Fibroblast of lung (primary cell): ENCODE results near the gene CST8.

ENCODE experiments used
- EZH2 ChIP-seq: IDR thresholded peaks from 2 replicates; pipeline ENCODE4 v1.5.1; 2012; ENCODE audit warnings: low read length, control low read depth, mild to moderate bottlenecking; ENCODE audit errors: missing control alignments
- TF ChIP-seq, protein P1 (sequence below), 2 donors: IDR thresholded peaks in 1 of 2; conservative IDR thresholded peaks in 1 of 2; 1 replicate in 1 of 2; 2 replicates in 1 of 2; pipeline ENCODE4 v1.5.1; 2011 to 2012; ENCODE audit warnings: low read length in 2 of 2, control low read depth in 1 of 2, inconsistent platforms in 1 of 2, low read depth in 1 of 2, mild to moderate bottlenecking in 1 of 2

DNA sequence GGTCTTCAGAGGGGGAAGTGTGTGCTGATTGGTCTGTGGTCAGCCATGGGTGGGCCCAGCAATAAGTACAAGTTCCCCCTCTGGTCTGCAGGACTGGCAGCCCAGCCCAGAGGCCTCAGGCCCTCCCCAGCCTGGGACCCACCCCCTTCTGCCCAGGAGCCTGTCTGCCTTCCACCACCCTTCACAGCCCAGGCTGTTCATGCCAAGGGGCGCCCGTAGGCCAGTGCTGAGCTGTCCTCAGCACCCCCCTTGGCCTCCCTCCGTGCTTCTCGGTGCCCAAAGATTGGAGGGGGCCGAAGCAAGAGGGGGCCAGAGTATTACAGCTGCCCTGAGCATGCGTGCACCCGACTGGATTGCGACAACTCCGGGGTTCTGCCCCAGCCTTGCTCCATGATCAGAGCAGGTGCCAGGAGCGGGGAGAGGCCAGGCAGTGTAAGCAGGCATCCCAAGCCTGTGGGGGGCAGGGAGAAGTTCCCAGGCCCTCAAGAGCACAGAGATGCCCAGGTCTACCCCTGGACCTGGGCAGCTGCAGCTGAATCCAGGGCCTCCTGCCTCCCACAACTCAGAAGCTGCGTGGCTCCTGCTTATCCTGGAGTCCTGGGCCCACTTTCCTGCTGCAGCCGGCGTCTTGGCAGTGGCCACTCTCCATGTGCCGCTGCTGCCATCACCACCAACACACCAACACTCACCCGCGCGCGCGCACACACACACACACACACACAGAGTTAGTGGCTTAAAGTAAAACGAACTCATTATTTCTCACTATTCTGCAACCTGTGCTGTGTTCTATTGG, 44.1 kb downstream of the CST8 start:
- TF ChIP-seq, protein P1, sequence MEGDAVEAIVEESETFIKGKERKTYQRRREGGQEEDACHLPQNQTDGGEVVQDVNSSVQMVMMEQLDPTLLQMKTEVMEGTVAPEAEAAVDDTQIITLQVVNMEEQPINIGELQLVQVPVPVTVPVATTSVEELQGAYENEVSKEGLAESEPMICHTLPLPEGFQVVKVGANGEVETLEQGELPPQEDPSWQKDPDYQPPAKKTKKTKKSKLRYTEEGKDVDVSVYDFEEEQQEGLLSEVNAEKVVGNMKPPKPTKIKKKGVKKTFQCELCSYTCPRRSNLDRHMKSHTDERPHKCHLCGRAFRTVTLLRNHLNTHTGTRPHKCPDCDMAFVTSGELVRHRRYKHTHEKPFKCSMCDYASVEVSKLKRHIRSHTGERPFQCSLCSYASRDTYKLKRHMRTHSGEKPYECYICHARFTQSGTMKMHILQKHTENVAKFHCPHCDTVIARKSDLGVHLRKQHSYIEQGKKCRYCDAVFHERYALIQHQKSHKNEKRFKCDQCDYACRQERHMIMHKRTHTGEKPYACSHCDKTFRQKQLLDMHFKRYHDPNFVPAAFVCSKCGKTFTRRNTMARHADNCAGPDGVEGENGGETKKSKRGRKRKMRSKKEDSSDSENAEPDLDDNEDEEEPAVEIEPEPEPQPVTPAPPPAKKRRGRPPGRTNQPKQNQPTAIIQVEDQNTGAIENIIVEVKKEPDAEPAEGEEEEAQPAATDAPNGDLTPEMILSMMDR (conservative IDR thresholded peaks at IDR 0.05 in 1 of 2, IDR thresholded peaks at IDR 0.05 in 1 of 2; ENCODE audit: low read depth in 1 of 2, low read length in 2 of 2), result no peak
- TF ChIP-seq EZH2, result no peak
